GM18508 (cell line): ENCODE results near the gene TMPRSS13.

Experiments
- ATAC-seq: cut with Tn5 transposase; IDR thresholded peaks from one replicate; pipeline ENCODE4 v1.9.1; 2021; ENCODE audit warnings: moderate number of reproducible peaks; ENCODE audit not compliant: insufficient read depth, unreplicated experiment

Gene TMPRSS13

DNA sequence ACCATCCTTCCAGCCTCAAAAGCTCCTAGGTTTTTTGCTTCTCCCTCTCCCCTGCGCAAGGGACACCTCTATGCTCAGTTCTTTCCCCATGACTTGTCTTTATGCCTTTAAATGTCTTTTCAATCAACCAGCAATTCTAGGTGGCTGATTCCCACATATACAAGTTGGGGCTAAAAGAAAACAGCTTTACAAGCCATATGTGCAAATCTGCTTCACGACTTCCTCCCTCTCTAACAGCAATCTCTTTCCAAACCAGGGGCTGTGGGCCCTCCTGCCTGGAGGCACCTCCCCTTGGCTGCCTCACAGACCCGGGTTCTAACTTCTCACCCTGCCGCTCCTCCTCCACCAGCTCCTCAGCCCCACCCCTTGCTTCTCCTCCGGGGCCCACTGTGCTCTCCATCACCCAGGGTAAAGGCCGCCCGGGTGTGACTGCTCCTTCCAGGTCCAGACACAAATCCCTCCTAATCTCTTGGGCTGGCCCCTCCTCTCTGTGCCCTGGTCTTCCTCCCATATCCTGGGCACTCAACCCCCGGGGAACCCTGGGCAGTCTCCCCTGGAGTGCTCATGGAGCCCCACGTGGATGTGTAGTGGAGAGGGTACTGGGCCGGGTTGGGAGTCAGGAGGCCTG, 14.1 kb downstream of the TMPRSS13 start:
- no peak for ATAC-seq

- no peak for ATAC-seq
Observed at GRCh38 chr11:117914398-117914761, 14.8 kb downstream of the TMPRSS13 start.

DNA sequence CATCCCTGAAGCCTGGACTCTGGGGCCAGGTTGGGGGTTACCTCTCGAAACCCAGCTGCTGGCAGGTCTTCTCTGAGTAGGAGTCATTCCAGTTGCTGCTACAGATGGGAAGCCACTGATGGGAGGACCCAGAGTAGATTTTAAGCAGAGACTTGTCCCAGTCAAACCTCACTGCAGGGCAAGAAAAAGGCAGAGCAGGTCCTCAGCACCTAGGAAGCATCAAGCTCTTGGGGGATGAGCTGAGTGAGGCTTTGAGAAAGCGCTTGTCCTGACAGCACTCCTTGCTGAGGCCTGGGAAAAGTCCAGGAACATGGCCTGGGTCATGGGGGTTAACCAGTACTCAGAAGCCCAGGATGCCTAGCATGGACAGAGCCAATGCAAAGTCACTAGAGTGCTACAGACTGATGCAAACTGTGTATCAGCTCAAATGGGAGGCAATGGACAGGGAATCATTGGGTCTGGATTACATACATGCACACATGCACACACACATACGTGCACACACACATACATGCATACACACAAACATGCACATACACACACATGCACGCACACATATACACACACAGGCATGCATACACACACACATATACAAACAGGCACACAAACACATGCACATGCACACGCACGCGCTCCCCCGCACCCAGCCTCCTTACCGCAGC, 15.3 kb downstream of the TMPRSS13 start:
- ATAC-seq, result no peak

- no peak for ATAC-seq
Observed at GRCh38 chr11:117912497-117912896, 16.7 kb downstream of the TMPRSS13 start.

GRCh38 chr11:117911694-117912093, 17.5 kb downstream of the TMPRSS13 start:
- no peak for ATAC-seq

GRCh38 chr11:117910941-117911655, 18.1 kb downstream of the TMPRSS13 start:
- ATAC-seq, result no peak

GRCh38 chr11:117910525-117910924, 18.7 kb downstream of the TMPRSS13 start:
- ATAC-seq, result no peak

DNA sequence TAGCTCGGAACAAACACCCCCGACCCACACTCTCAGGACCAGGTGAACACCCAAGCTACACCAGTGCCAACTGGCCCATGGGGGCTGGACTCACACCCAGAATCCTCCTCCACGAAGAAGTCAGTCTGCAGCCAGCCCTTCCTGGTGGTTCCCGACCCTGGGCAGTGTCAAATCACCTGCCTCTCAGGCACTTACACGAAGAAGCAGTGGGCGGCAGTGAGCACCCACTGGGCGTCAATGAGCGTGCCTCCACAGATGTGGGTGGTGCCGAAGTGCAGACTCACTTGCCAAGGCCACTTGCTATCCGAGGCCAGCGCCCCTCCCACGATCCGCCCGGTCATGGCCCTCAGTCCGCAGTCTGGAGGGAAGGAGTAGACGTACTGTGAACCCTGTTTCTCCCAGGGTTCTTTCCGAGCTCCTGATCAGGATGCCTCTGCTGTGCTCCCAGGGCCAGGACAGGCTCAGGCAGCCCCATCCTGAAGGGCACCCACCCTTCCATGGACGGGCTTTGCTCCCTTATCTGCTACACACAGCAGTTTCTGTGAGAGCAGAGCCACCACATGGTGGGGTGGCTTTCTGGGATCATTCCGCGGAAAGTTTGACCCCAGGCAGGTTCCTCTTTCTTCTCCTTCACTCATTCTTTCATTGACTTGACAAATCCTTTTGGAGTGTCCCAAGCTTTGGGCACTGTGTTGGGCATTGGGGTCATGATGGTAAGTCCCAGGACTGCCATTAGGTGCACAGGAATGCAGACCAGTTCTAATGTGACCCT, 19.4 kb downstream of the TMPRSS13 start:
- ATAC-seq, result no peak

GRCh38 chr11:117908959-117909610, 20.1 kb downstream of the TMPRSS13 start:
- ATAC-seq, result no peak

GRCh38 chr11:117908109-117908895, 20.9 kb downstream of the TMPRSS13 start:
- no peak for ATAC-seq

- no peak for ATAC-seq
Observed at GRCh38 chr11:117907276-117908108, 21.7 kb downstream of the TMPRSS13 start.

DNA sequence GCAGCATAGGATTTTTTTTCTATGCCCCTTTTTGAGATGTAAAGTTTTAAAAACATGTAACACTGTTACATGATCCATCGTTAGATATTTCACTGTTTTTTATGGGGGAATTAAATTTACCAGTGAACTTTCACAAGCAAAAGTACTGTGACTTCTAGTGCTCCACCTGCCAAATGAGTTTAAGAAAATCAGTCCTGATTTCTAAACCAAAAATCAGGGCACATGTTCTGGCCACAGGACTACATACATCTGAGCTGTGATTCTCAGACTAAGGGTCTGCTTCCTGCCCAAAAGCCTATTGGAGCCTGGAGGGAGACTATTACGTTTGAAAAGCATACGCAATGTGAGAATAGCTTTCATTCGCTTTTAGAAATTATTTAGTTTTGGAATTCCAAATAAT, 22.5 kb downstream of the TMPRSS13 start:
- no peak for ATAC-seq

DNA sequence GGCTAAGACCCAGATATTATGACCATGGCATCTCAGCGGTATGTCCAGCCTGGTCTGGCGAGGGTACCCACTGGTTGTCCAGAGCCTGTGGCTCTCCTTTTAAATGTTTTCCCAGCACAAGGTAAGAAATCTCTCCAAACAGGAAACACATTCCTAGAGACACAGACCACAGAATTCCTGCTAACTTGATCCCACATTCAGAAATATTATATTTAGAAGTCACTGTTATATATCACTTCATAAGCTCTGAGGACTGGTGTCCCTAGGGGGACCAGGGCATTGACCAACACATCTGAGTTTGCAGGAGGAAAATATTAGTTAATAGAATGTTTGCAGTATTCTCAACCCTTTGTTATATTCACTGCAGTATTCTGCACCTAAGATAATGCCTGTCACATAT, 23.1 kb downstream of the TMPRSS13 start:
- ATAC-seq, result no peak

DNA sequence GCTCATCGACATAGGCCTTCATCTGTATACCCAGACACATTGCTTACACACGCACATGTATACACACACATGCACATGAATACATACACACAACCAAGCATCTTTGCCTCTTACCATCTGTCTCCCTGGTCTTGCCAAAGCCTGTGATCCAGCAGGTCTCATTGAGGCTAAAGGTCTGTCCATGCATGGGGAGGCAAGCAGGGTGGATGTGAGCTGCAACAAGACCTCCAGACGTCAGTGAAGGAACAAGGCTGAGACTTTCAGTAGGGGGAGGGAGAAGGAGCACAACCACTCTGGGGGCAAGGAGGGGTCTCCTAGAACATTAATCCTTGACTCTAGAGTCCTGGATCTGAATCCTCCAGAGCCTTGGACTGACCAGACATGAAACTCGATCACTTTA, 23.7 kb downstream of the TMPRSS13 start:
- ATAC-seq, result no peak

DNA sequence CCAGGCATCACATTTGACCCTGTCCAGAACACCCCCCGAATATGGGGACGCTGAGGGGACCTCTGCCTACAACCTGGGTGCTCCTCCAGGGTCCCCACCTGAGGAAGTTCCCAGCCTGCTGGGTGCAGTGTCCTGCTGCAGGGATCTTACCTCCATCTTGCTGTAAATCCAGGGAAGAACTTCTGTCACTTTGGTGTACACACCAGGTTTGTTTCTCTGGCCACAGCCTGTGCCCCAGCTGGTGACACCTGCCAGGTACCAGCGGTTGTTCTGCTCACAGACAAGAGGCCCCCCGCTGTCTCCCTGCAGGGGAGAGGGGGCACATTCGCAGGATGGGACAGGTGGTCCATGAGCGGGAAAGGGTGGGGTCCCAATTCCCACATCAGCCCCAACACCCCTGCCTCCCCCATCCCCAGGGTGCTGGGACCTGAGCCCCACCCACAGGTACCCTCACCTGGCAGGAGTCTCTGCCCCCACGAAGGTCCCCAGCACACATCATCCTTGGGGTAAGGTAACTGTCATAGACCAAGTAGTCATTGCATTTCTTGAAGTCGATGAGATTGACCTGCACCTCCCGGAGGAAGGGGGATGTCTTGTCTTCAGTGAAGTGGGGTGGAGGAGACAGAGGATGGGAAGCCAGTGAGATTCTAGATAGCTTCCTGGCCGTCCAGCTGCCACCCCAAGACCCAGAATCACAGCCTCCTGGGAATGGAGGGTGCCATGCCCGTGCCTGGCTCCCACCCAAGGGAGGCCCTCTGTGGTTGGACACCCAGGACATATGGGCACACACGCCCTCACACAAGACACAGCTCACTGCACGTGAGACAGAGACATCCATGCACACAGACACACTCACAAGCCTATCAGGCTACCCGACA, 25.5 kb downstream of the TMPRSS13 start:
- ATAC-seq, result no peak

- no peak for ATAC-seq
Observed at GRCh38 chr11:117902001-117902845, 27.0 kb downstream of the TMPRSS13 start.

DNA sequence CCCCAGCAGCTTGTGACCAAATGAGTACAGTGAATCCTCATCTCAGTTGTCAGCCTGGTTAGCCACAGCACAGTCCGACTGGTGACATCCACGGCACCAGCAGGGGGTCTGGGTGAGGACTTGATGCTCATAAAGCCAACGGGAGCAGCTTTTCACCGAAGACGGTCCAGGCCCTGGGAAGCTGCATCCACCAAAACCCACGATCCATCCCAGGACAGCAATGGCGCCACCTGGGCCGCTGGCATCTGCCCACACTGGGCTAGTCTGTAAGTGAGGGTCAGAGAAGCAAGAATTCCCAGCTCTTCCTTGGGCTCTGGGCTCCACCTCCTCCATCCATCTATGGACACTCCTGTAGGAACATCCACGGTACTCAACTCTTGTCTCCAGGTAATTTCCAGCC, 27.6 kb downstream of the TMPRSS13 start:
- no peak for ATAC-seq
